Measurements from ENCODE around the gene TTC9C. TPM values are rescaled to one million over a fixed set of nuclear protein-coding genes. Genes with fewer than 3 reads are reported as not detected.
A peak's percentile ranks its signal among the peaks of the same experiment; 100 is the strongest.

The TTC9C gene
- total and polyA plus RNA-seq, 2 of the 13 experiments (the other 11 are each of a cell fraction or from before 2014, with no cell fraction given), result 28.0 to 36.4 TPM

DNA sequence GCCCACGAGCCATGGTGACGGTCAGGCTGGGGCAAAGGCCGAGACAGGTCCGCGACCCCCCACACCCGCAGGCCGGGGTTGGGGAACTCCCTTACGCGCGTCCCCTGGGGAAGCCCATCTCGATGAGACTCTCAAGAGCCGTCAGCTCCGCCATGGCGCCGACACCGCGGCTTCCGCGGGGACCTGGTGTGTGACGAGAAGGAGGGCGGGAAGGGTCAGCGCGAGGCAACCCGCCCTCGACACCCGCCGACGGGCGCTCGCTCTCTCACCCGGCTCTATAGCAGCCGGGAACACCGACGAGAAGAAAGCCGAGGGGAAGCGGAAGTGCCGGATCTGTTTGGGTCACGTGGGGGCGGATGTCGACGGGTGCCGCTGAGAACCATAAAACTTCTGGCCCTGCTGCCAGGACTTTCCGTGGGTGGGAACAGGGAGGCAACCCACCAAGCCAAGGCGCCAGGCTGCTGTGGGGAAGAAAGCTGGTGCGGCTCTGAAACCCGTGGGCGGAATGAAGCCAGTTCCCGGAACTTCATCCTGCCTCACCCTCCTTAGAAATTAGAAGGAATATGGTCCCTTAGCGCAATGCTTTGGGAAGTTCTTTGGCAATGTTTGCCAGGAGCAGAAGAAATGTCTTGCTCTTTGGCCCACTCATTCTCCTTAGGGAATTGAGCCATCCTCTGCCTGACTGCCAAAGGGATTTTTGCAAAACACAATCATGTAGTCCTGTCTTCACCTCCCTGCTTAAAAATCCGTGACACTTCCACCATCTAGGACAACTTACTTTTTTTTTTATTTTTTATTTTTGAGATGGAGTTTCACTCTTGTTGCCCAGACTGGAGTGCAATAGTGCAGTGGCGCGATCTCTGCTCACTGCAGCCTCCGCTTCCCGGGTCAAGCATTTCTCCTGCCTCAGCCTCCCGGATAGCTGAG lies 49.3 kb upstream of the TTC9C start, which contains the start of gene UBXN1 (continued):
- TF ChIP-seq ZNF496 (CRISPR knock-in tag; IDR thresholded peaks at IDR 0.05; ENCODE audit: insufficient replicate concordance) (no peak), ARHGAP35 (CRISPR knock-in tag; IDR thresholded peaks at IDR 0.05; ENCODE audit: borderline replicate concordance) (0 out of 2 replicates have a peak, but pooled peaks have one; percentile 55), FOXK2 (IDR thresholded peaks at IDR 0.05) (no peak), LCORL (IDR thresholded peaks at IDR 0.05) (no peak), LCORL (CRISPR knock-in tag; IDR thresholded peaks at IDR 0.05) (peak; percentile 76), TOE1 (CRISPR knock-in tag; IDR thresholded peaks at IDR 0.05) (no peak), ETV6 (CRISPR knock-in tag; conservative IDR thresholded peaks at IDR 0.05) (peak; percentile 90; the same call in 1 of the 2 replicates), CCDC6 (CRISPR knock-in tag; IDR thresholded peaks at IDR 0.05) (peak; percentile 66; the same call in 1 of the 2 replicates), ZBTB20 (CRISPR knock-in tag; IDR thresholded peaks at IDR 0.05; ENCODE audit: borderline replicate concordance, low read depth) (0 out of 2 replicates have a peak, but pooled peaks have one; percentile 36), TBP (CRISPR knock-in tag; IDR thresholded peaks at IDR 0.05) (no peak), CEBPB (IDR thresholded peaks at IDR 0.05; ENCODE audit: borderline replicate concordance, low read depth, low read length) (no peak), KDM2A (CRISPR knock-in tag; IDR thresholded peaks at IDR 0.05; ENCODE audit: borderline replicate concordance, low read depth) (peak; percentile 85), POGZ (CRISPR knock-in tag; IDR thresholded peaks at IDR 0.05) (peak; percentile 65; the same call in 1 of the 2 replicates)
- TF ChIP-seq, protein P1, sequence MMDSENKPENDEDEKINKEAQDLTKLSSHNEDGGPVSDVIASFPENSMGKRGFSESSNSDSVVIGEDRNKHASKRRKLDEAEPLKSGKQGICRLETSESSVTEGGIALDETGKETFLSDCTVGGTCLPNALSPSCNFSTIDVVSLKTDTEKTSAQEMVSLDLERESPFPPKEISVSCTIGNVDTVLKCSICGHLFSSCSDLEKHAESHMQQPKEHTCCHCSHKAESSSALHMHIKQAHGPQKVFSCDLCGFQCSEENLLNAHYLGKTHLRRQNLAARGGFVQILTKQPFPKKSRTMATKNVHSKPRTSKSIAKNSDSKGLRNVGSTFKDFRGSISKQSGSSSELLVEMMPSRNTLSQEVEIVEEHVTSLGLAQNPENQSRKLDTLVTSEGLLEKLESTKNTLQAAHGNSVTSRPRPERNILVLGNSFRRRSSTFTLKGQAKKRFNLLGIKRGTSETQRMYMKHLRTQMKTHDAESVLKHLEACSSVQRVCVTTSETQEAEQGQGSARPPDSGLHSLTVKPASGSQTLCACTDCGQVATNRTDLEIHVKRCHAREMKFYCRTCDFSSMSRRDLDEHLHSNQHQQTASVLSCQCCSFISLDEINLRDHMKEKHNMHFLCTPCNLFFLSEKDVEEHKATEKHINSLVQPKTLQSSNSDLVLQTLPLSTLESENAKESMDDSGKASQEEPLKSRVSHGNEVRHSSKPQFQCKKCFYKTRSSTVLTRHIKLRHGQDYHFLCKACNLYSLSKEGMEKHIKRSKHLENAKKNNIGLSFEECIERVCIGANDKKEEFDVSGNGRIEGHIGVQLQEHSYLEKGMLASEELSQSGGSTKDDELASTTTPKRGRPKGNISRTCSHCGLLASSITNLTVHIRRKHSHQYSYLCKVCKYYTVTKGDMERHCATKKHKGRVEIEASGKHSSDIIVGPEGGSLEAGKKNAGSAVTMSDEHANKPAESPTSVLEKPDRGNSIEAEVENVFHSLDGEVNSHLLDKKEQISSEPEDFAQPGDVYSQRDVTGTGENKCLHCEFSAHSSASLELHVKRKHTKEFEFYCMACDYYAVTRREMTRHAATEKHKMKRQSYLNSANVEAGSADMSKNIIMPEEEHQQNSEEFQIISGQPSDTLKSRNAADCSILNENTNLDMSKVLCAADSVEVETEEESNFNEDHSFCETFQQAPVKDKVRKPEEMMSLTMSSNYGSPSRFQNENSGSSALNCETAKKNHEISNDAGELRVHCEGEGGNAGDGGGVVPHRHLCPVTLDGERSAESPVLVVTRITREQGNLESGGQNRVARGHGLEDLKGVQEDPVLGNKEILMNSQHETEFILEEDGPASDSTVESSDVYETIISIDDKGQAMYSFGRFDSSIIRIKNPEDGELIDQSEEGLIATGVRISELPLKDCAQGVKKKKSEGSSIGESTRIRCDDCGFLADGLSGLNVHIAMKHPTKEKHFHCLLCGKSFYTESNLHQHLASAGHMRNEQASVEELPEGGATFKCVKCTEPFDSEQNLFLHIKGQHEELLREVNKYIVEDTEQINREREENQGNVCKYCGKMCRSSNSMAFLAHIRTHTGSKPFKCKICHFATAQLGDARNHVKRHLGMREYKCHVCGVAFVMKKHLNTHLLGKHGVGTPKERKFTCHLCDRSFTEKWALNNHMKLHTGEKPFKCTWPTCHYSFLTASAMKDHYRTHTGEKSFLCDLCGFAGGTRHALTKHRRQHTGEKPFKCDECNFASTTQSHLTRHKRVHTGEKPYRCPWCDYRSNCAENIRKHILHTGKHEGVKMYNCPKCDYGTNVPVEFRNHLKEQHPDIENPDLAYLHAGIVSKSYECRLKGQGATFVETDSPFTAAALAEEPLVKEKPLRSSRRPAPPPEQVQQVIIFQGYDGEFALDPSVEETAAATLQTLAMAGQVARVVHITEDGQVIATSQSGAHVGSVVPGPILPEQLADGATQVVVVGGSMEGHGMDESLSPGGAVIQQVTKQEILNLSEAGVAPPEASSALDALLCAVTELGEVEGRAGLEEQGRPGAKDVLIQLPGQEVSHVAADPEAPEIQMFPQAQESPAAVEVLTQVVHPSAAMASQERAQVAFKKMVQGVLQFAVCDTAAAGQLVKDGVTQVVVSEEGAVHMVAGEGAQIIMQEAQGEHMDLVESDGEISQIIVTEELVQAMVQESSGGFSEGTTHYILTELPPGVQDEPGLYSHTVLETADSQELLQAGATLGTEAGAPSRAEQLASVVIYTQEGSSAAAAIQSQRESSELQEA (CRISPR knock-in tag; IDR thresholded peaks at IDR 0.05; ENCODE audit: not compliant biosample characterization), result no peak
- TF ChIP-seq, protein P2, sequence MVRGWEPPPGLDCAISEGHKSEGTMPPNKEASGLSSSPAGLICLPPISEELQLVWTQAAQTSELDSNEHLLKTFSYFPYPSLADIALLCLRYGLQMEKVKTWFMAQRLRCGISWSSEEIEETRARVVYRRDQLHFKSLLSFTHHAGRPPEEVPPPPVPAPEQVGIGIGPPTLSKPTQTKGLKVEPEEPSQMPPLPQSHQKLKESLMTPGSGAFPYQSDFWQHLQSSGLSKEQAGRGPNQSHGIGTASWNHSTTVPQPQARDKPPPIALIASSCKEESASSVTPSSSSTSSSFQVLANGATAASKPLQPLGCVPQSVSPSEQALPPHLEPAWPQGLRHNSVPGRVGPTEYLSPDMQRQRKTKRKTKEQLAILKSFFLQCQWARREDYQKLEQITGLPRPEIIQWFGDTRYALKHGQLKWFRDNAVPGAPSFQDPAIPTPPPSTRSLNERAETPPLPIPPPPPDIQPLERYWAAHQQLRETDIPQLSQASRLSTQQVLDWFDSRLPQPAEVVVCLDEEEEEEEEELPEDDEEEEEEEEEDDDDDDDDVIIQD (CRISPR knock-in tag; IDR thresholded peaks at IDR 0.05; ENCODE audit: low read depth), result no peak
- TF ChIP-seq, protein P3, sequence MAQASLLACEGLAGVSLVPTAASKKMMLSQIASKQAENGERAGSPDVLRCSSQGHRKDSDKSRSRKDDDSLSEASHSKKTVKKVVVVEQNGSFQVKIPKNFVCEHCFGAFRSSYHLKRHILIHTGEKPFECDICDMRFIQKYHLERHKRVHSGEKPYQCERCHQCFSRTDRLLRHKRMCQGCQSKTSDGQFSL (CRISPR knock-in tag; IDR thresholded peaks at IDR 0.05), result no peak
- TF ChIP-seq, protein P4, sequence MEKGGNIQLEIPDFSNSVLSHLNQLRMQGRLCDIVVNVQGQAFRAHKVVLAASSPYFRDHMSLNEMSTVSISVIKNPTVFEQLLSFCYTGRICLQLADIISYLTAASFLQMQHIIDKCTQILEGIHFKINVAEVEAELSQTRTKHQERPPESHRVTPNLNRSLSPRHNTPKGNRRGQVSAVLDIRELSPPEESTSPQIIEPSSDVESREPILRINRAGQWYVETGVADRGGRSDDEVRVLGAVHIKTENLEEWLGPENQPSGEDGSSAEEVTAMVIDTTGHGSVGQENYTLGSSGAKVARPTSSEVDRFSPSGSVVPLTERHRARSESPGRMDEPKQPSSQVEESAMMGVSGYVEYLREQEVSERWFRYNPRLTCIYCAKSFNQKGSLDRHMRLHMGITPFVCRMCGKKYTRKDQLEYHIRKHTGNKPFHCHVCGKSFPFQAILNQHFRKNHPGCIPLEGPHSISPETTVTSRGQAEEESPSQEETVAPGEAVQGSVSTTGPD (CRISPR knock-in tag; IDR thresholded peaks at IDR 0.05), result no peak; the same call in 1 of the 2 replicates
